Testis (tissue), 3 donors: Measurements from ENCODE around the gene HSD17B12. TPM values are rescaled to one million over a fixed set of nuclear protein-coding genes. Genes with fewer than 3 reads are reported as not detected.

Source experiments
- DNase-seq: peaks from one replicate; pipeline ENCODE4 v3.0.0-alpha.2; 2019
- H3K27ac ChIP-seq, 2 donors: fragments of 200-600 bp; sonication (generic); one replicate each; pipeline ENCODE4 v1.5.1; 2019
- H3K27me3 ChIP-seq: fragments of 200-600 bp; sonication (generic); one replicate; pipeline ENCODE4 v1.5.1; 2019
- H3K36me3 ChIP-seq: fragments of 200-600 bp; sonication (generic); one replicate; pipeline ENCODE4 v1.5.1; 2017; ENCODE audit warnings: low read depth; ENCODE audit errors: missing control alignments
- H3K4me1 ChIP-seq: fragments of 200-600 bp; sonication (generic); one replicate; pipeline ENCODE4 v1.5.1; 2019
- H3K4me3 ChIP-seq, 2 donors: fragments of 200-600 bp; sonication (generic); one replicate each; pipeline ENCODE4 v1.5.1; 2017 to 2019
- H3K9me3 ChIP-seq: fragments of 200-600 bp; sonication (generic); one replicate; pipeline ENCODE4 v1.5.1; 2017
- POLR2A ChIP-seq: fragments of 450-650 bp; IDR thresholded peaks from one replicate; pipeline ENCODE4 v1.6.1; 2017; ENCODE audit warnings: antibody characterized with exemption, mild to moderate bottlenecking, moderate library complexity
- WGBS, 2 donors: methylation state at CpG; one replicate each; pipeline ENCODE4 v1.1.5; 2018; 5-methylcytosine and 5-hydroxymethylcytosine counted together
- intact Hi-C: fragments of 100-400 bp; cut with DNase I; formaldehyde crosslinking; loops from one replicate; pipeline ENCODE4 v1.15.1; 2023; ENCODE audit warnings: low total_unique reads
- polyA plus RNA-seq: library from polyadenylated mRNA; stranded (reverse); fragments of 350-450 nt; fragmentation: Illumina TruSeq; extraction: RNeasy Lipid Tissue Mini Kit (QIAGEN cat#74804); gene quantifications from one replicate; pipeline ENCODE4 v1.2.3, GENCODE V29; 2014; ENCODE audit warnings: low read depth, low replicate concordance; ENCODE audit not compliant: insufficient read depth
- total RNA-seq, 2 donors: library from RNA; depleted of rRNA; stranded (reverse); fragments of >200 nt; gene quantifications; one replicate each; pipeline ENCODE4 v1.2.3, GENCODE V29; 2016
- TF ChIP-seq, protein P1 (sequence below), 3 experiments: fragments of 450-650 bp in 2 of 3; fragments of 200-600 bp in 1 of 3; sonication (generic) in 1 of 3; IDR thresholded peaks; one replicate each; pipeline ENCODE4 v1.5.1; 2016 to 2019; ENCODE audit warnings: antibody characterized with exemption in 3 of 3, mild to moderate bottlenecking in 2 of 3, moderate library complexity in 1 of 3

HSD17B12 gene
- total and polyA plus RNA-seq, 3 donors from 2014 or later: 59.6 to 113 (median 93.5) TPM

DNA sequence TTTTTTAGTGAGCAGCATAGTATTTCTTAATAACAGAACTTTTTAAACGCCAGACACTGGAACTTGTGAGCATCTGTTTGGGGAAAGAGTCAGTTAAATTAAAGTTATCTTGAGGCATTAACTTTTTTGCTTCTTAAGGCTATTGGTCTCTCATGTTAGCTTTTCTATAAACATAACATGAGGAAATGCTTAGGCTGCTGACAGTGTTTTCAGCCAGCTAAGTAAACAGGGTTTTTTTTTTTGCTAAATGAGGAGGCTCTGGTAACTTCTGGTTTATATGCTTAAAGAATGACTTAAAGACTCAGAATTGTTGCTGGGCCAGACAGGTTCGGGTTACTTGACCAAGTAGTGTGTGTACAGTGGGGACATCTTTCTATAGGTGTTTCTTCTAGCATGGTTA lies 104.3 kb downstream of the HSD17B12 start:
- WGBS, 2 donors: 94 to 96% methylated on average over 2 of the region's 2 CpGs
- Histone ChIP-seq H3K4me3 (no peak overlapping the region), H3K36me3 (no peaks in the 10 kb centered on the region), H3K27me3 (no peaks in the 10 kb centered on the region), H3K9me3 (no peaks in the 10 kb centered on the region), H3K4me1 (no peaks in the 10 kb centered on the region), H3K27ac (no peak overlapping the region)
- intact Hi-C loops: no loop called here
- TF ChIP-seq, protein P1, sequence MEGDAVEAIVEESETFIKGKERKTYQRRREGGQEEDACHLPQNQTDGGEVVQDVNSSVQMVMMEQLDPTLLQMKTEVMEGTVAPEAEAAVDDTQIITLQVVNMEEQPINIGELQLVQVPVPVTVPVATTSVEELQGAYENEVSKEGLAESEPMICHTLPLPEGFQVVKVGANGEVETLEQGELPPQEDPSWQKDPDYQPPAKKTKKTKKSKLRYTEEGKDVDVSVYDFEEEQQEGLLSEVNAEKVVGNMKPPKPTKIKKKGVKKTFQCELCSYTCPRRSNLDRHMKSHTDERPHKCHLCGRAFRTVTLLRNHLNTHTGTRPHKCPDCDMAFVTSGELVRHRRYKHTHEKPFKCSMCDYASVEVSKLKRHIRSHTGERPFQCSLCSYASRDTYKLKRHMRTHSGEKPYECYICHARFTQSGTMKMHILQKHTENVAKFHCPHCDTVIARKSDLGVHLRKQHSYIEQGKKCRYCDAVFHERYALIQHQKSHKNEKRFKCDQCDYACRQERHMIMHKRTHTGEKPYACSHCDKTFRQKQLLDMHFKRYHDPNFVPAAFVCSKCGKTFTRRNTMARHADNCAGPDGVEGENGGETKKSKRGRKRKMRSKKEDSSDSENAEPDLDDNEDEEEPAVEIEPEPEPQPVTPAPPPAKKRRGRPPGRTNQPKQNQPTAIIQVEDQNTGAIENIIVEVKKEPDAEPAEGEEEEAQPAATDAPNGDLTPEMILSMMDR (IDR thresholded peaks at IDR 0.05): no peak
- TF ChIP-seq POLR2A: no peak
- no peak for DNase-seq

DNA sequence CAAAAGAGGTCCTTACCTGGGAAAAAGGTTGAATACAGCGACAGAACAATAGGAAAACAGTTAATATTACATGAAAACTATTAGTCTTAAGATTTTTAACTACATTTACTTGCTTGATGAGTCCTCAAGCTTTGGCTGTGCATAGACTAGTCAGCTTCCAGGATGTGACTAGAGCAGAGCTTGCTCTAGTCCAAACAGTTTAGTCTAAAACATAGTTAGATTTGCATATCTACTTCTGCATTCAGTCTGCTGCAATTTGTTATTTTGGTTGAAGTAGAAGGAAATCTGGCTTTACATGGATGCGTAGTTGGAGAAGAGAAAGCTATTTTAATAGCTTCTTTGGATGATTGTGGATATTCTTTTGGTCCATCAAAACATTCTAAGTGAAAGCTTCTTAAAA lies 104.8 kb downstream of the HSD17B12 start:
- 82 to 95% methylated on average over 2 of the region's 2 CpGs for WGBS, 2 donors
- DNase-seq: no peak
- Histone ChIP-seq H3K9me3 (no peaks in the 10 kb centered on the region), H3K4me3 (no peak overlapping the region), H3K27me3 (no peaks in the 10 kb centered on the region), H3K36me3 (no peaks in the 10 kb centered on the region), H3K27ac (no peak overlapping the region), H3K4me1 (no peaks in the 10 kb centered on the region)
- TF ChIP-seq POLR2A: no peak
- TF ChIP-seq, protein P1 (IDR thresholded peaks at IDR 0.05): no peak
- intact Hi-C loops: no loop called here

DNA sequence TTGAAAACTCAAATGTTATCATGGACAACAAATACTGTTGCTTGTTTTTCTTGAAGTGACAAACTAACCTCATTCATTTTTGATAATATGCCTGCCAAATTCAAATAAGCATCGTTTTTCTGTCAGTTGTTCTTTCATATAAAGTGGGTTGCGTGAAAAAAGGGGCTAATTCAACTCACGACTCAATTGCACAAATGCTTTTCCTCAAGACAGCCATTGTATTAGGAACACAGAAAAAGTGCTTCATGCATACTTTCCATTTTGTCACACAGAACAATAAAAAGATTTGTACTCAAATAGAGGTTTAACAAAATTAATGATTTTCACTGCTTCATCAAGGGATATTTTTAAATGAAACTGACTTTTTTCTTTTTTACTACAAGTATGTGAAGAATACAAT lies 105.5 kb downstream of the HSD17B12 start:
- no peaks in the 10 kb centered on the region for H3K4me1 ChIP-seq
- H3K36me3 ChIP-seq: no peaks in the 10 kb centered on the region
- WGBS, 2 donors: 60 to 64% methylated on average over 3 of the region's 3 CpGs
- DNase-seq: no peak
- no peak overlapping the region for H3K4me3 ChIP-seq
- TF ChIP-seq POLR2A: no peak
- intact Hi-C loops: no loop called here
- H3K27ac ChIP-seq: no peak overlapping the region
- no peaks in the 10 kb centered on the region for H3K9me3 ChIP-seq
- no peaks in the 10 kb centered on the region for H3K27me3 ChIP-seq

DNA sequence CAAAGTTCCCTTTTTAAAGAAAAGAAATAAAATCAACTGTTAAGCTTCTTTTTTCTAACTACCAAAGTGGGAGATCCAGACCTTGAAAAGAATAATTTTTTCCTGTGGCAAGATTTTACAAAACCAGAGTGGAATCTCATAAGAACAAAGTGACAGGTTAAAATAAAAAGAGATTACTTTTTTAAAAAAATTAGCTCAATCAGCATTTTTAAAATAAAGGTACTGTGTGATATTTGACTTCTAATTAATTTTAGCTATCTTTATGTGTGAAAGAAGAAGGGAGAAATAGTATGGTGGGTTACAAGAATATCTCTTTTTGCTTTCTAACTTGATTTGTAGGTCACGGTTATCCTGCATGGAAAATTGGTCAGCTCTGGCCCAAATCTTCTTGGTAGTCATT lies 107.3 kb downstream of the HSD17B12 start:
- H3K27ac ChIP-seq: no peak overlapping the region
- no peaks in the 10 kb centered on the region for H3K36me3 ChIP-seq
- DNase-seq: no peak
- no peaks in the 10 kb centered on the region for H3K4me1 ChIP-seq
- H3K4me3 ChIP-seq: no peak overlapping the region
- H3K27me3 ChIP-seq: no peaks in the 10 kb centered on the region
- intact Hi-C loops: no loop called here
- TF ChIP-seq, protein P1 (IDR thresholded peaks at IDR 0.05): no peak
- TF ChIP-seq POLR2A: no peak
- H3K9me3 ChIP-seq: no peaks in the 10 kb centered on the region
- WGBS, 2 donors: 79 to 88% methylated on average over 1 of the region's 1 CpG

DNA sequence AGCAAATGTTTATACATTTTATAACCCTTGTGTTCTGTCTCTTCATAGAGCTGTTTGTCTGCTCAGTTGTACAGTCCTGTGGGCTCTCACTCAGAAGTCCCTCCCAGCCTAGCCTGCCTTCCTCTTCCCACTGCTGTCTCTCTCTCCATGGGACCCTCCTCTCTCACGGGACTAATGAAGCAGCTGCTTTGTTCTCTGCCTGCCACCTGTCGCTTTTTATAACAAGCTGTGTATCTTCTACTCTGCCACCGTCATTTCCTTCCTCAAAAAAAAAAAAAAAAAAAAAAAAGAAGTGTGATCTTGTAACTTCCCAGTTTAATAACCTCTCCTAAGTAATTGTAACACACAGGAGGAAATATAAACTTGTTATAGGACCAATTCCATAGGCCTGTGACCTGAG lies 107.9 kb downstream of the HSD17B12 start:
- Histone ChIP-seq H3K4me1 (no peaks in the 10 kb centered on the region), H3K27ac (no peak overlapping the region), H3K4me3 (no peak overlapping the region), H3K27me3 (no peaks in the 10 kb centered on the region), H3K9me3 (no peaks in the 10 kb centered on the region), H3K36me3 (no peaks in the 10 kb centered on the region)
- 56 to 59% methylated on average over 3 of the region's 3 CpGs for WGBS, 2 donors
- TF ChIP-seq, protein P1 (IDR thresholded peaks at IDR 0.05): no peak
- TF ChIP-seq POLR2A: no peak
- intact Hi-C loops: no loop called here
- no peak for DNase-seq
